A673 (cell line): ENCODE results near the gene ANKRD61.

Experiments used
- CTCF ChIP-seq: fragments of 300-800, 200-600 bp; sonication (generic); conservative IDR thresholded peaks from 2 replicates; pipeline ENCODE4 v1.5.1; 2017; ENCODE audit warnings: low read depth, mild to moderate bottlenecking, antibody characterized with exemption, low read length, moderate library complexity, mixed read lengths
- EZH2 ChIP-seq: fragments of 200-600 bp; sonication (generic); IDR thresholded peaks from 2 replicates; pipeline ENCODE4 v1.6.1; 2017; ENCODE audit warnings: borderline replicate concordance, low read depth, mild to moderate bottlenecking, mixed read lengths, antibody characterized with exemption, low read length; ENCODE audit not compliant: poor library complexity, severe bottlenecking

DNA sequence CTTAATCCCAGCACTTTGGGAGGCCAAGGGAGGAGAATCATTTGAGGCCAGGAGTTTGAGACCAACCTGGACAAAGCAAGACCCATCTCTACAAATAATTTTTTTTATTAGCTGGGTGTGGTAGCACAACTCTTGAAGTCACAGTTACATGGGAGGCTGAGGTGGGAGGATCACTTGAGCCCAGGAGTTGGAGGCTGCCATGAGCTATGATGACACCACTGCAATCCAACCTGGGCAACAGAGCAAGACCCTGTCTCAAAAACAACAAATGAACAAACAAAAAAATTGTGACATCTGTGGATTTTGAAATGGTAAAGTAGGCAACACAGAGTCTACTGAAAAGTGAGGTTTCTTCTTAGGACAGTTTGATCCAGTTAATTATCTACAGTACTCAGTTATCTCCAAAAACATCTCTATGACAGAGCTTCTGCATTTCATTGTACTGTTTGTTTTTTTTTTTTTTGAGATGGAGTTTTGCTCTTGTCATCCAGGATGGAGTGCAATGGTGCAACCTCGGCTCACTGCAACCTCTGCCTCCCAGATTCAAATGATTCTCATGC lies 3.3 kb upstream of the ANKRD61 start:
- TF ChIP-seq CTCF (no peak), EZH2 (no peak)
